Activated CD8-positive, alpha-beta memory T cell treated with anti-CD3 and anti-CD28 coated beads for 36 hours (primary cell): Measurements from ENCODE around the gene ABCC1. TPM values are rescaled to one million over a fixed set of nuclear protein-coding genes. Genes with fewer than 3 reads are reported as not detected.

Experiments used
- total RNA-seq, 2 experiments: library from RNA; stranded (reverse); gene quantifications; one replicate each; pipeline ENCODE4 v1.2.3, GENCODE V29; 2021

ABCC1 gene
- total RNA-seq, 2 experiments from 2014 or later: 70.6 to 73.5 TPM

Other genes with a start within 250 kb of the ABCC1 start
- gene MYH11, start 92.6 kb upstream of the ABCC1 start, total RNA-seq: not detected
- gene CEP20, start 61.0 kb upstream of the ABCC1 start, total RNA-seq: 10 to 100 TPM; 38.8 to 40.1 TPM